ENCODE measurements around the gene CCDC50.

Gene CCDC50

GRCh38 chr3:191428177-191428576, 99.0 kb downstream of the CCDC50 start:
- ATAC-seq, result no peak
- TF ChIP-seq CREB5 (CRISPR knock-in tag; IDR thresholded peaks at IDR 0.05; ENCODE audit: low read depth) (no peak), TCF4 (CRISPR knock-in tag; IDR thresholded peaks at IDR 0.05; ENCODE audit: borderline replicate concordance) (no peak), PPARA (CRISPR knock-in tag; IDR thresholded peaks at IDR 0.05; ENCODE audit: borderline replicate concordance) (no peak), SNAI2 (CRISPR knock-in tag; IDR thresholded peaks at IDR 0.05) (no peak), CSRNP3 (CRISPR knock-in tag; IDR thresholded peaks at IDR 0.05) (no peak)

GRCh38 chr3:191430103-191430502, 100.9 kb downstream of the CCDC50 start:
- TF ChIP-seq ZFP30 (CRISPR knock-in tag; IDR thresholded peaks at IDR 0.05) (no peak), PATZ1 (CRISPR knock-in tag; IDR thresholded peaks at IDR 0.05; ENCODE audit: borderline replicate concordance) (no peak), CSDC2 (CRISPR knock-in tag; IDR thresholded peaks at IDR 0.05) (no peak), ZNF70 (CRISPR knock-in tag; IDR thresholded peaks at IDR 0.05) (no peak), ARNTL (CRISPR knock-in tag; IDR thresholded peaks at IDR 0.05; ENCODE audit: borderline replicate concordance, low read depth) (no peak), RARB (CRISPR knock-in tag; IDR thresholded peaks at IDR 0.05) (no peak)
- no peak for ATAC-seq

- TF ChIP-seq ZNF8 (CRISPR knock-in tag; IDR thresholded peaks at IDR 0.05) (no peak), BACH2 (CRISPR knock-in tag; IDR thresholded peaks at IDR 0.05; ENCODE audit: borderline replicate concordance) (no peak), TCF4 (CRISPR knock-in tag; IDR thresholded peaks at IDR 0.05; ENCODE audit: borderline replicate concordance) (no peak), PPARA (CRISPR knock-in tag; IDR thresholded peaks at IDR 0.05; ENCODE audit: borderline replicate concordance) (no peak), OSR1 (CRISPR knock-in tag; IDR thresholded peaks at IDR 0.05) (no peak)
- ATAC-seq, result no peak
Observed at GRCh38 chr3:191431160-191431822, 102.1 kb downstream of the CCDC50 start.

GRCh38 chr3:191432162-191432561, 103.0 kb downstream of the CCDC50 start:
- ATAC-seq, result no peak
- no peak for TF ChIP-seq ZFP3 (CRISPR knock-in tag; IDR thresholded peaks at IDR 0.05)
- no peak for TF ChIP-seq CSRNP3 (CRISPR knock-in tag; IDR thresholded peaks at IDR 0.05)

GRCh38 chr3:191434024-191434423, 104.8 kb downstream of the CCDC50 start:
- ATAC-seq, result no peak
- no peak for TF ChIP-seq ZNF70 (CRISPR knock-in tag; IDR thresholded peaks at IDR 0.05)
- no peak for TF ChIP-seq ZNF8 (CRISPR knock-in tag; IDR thresholded peaks at IDR 0.05)
- no peak for TF ChIP-seq TOX (CRISPR knock-in tag; IDR thresholded peaks at IDR 0.05; ENCODE audit: borderline replicate concordance)
- TF ChIP-seq ESRRG (CRISPR knock-in tag; IDR thresholded peaks at IDR 0.05), result no peak
- no peak for TF ChIP-seq PPARA (CRISPR knock-in tag; IDR thresholded peaks at IDR 0.05; ENCODE audit: borderline replicate concordance)
- no peak for TF ChIP-seq TCF4 (CRISPR knock-in tag; IDR thresholded peaks at IDR 0.05; ENCODE audit: borderline replicate concordance)
- TF ChIP-seq GLIS3 (CRISPR knock-in tag; IDR thresholded peaks at IDR 0.05), result no peak
- TF ChIP-seq CSRNP3 (CRISPR knock-in tag; IDR thresholded peaks at IDR 0.05), result no peak
- no peak for TF ChIP-seq CSDC2 (CRISPR knock-in tag; IDR thresholded peaks at IDR 0.05)
- TF ChIP-seq BACH2 (CRISPR knock-in tag; IDR thresholded peaks at IDR 0.05; ENCODE audit: borderline replicate concordance), result no peak
- TF ChIP-seq PATZ1 (CRISPR knock-in tag; IDR thresholded peaks at IDR 0.05; ENCODE audit: borderline replicate concordance), result no peak
- no peak for TF ChIP-seq ZNF565 (CRISPR knock-in tag; conservative IDR thresholded peaks at IDR 0.05; ENCODE audit: low read depth)
- TF ChIP-seq ISL1 (CRISPR knock-in tag; IDR thresholded peaks at IDR 0.05), result no peak

All from SK-N-SH treated with all-trans-retinoic acid at 6 μM for 48 hours (cell line).